IPS-20b (cell line): ENCODE results near the gene MANSC1.
"Not testable (repeated sequence)": the region's sequence is repeated elsewhere in the genome, so short reads cannot be mapped to it uniquely, and the experiment has no call there.

Experiments
- H3K27ac ChIP-seq: one replicate; pipeline ENCODE4 v1.5.1; 2013; ENCODE audit warnings: low read length
- H3K27me3 ChIP-seq: 2 replicates; pipeline ENCODE4 v1.6.1; 2013; ENCODE audit warnings: mild to moderate bottlenecking, low read length, inconsistent platforms; ENCODE audit not compliant: insufficient read depth
- H3K36me3 ChIP-seq: 2 replicates; pipeline ENCODE4 v1.6.1; 2013; ENCODE audit warnings: low read depth, mild to moderate bottlenecking, inconsistent platforms, low read length, moderate library complexity; ENCODE audit not compliant: insufficient read depth
- H3K4me1 ChIP-seq: 2 replicates; pipeline ENCODE4 v1.6.1; 2013; ENCODE audit warnings: mild to moderate bottlenecking, control low read depth, inconsistent platforms, low read length, moderate library complexity; ENCODE audit not compliant: insufficient read depth
- H3K4me3 ChIP-seq: 2 replicates; pipeline ENCODE4 v1.5.1; 2013; ENCODE audit warnings: mild to moderate bottlenecking, low read length, inconsistent platforms
- H3K9ac ChIP-seq: 2 replicates; pipeline ENCODE4 v1.6.1; 2013; ENCODE audit warnings: low read depth, mild to moderate bottlenecking, inconsistent platforms, low read length, moderate library complexity
- H3K9me3 ChIP-seq: 2 replicates; pipeline ENCODE4 v1.6.1; 2013; ENCODE audit warnings: mild to moderate bottlenecking, low read depth, low read length, inconsistent platforms; ENCODE audit not compliant: insufficient read depth

MANSC1 gene

DNA sequence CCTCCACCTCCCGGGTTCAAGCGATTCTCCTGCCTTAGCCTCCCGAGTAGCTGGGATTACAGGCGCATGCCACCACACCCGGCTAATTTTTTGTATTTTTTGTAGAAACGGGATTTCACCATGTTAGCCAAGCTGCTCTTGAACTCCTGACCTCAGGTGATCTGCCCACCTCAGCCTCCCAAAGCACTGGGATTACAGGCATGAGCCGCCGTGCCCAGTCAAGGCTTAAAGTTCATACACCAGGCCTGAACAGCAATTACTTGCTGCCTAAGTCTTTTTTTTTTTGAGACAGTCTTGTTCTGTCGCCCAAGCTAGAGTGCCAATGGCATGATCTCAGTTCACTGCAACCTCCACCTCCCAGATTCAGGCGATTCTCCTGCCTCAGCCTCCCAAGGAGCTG lies 39.3 kb downstream of the MANSC1 start:
- H3K27me3 ChIP-seq, H3K4me1 ChIP-seq, H3K9ac ChIP-seq, H3K4me3 ChIP-seq, H3K9me3 ChIP-seq, H3K27ac ChIP-seq, H3K36me3 ChIP-seq: not testable (repeated sequence)

- Histone ChIP-seq H3K9ac (no peak overlapping the region), H3K36me3 (no peaks in the 10 kb centered on the region)
Measured at GRCh38 chr12:12305568-12306300, 44.3 kb downstream of the MANSC1 start.

DNA sequence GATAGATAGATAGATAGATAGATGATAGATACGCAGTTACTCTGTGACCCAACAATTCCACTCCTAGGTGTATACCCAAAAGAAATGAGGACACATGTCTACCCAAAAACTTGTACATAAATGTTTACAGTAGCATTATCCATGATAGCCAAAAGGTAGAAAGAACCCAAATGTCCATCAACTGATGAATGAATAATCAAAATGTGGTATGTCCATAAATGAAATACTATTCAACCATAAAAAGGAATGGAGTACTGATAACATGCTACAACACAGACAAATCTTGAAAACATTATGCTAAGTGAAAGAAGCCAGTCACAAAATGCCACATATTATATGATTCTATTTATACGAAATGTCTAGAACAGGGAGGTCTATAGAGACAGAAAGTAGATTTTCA lies 47.1 kb downstream of the MANSC1 start:
- H3K9me3 ChIP-seq: no peaks in the 10 kb centered on the region
- H3K27me3 ChIP-seq: no peaks in the 10 kb centered on the region
- no peaks in the 10 kb centered on the region for H3K36me3 ChIP-seq
- no peak overlapping the region for H3K4me3 ChIP-seq
- H3K27ac ChIP-seq: no peak overlapping the region
- no peaks in the 10 kb centered on the region for H3K4me1 ChIP-seq
- H3K9ac ChIP-seq: no peak overlapping the region

More at GRCh38 chr12:12305568-12306300, 44.3 kb downstream of the MANSC1 start:
- H3K27me3 ChIP-seq: no peaks in the 10 kb centered on the region
- H3K4me1 ChIP-seq: no peaks in the 10 kb centered on the region
- no peak overlapping the region for H3K27ac ChIP-seq
- no peaks in the 10 kb centered on the region for H3K9me3 ChIP-seq
- H3K4me3 ChIP-seq: no peak overlapping the region

- H3K4me3 ChIP-seq: no peak overlapping the region
- no peaks in the 10 kb centered on the region; the same call in 1 of the 2 replicates for H3K4me1 ChIP-seq
- H3K27me3 ChIP-seq: no peaks in the 10 kb centered on the region
- H3K27ac ChIP-seq: no peak overlapping the region
- no peak overlapping the region for H3K9ac ChIP-seq
- H3K9me3 ChIP-seq: no peaks in the 10 kb centered on the region
- H3K36me3 ChIP-seq: no peaks in the 10 kb centered on the region
Measured at GRCh38 chr12:12301122-12301521, 48.9 kb downstream of the MANSC1 start.

DNA sequence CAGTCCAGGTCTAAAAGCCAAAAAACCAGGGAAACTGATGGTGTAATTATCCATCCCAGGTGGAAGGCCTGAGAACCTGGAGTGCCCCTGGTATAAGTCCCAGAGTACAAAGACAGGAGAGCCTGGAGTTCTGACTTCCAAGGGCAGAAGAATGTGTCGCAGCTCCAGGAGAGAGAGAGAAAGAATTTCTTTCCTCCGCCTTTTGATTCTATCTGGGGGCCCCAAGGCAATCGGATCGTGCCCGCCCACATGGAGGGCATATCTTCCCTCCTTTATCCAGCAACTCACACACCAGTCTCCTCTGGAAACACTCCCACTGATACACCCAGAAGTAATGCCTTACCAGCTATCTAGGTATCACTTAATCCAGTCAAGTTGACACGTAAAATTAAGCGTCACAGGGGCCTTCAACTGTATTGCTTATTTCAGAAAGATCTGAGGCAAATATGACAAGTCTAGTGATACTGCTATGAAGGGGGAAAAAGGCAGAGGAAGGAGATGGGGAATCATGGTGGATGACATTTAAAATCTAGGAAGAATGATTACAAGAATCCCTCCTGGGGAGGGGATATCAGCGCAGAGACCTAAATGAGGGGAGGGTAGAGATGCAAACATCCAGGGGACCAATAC lies 52.7 kb downstream of the MANSC1 start:
- Histone ChIP-seq H3K36me3 (no peaks in the 10 kb centered on the region), H3K27ac (no peak overlapping the region), H3K9me3 (no peaks in the 10 kb centered on the region), H3K4me3 (no peak overlapping the region), H3K4me1 (peaks cover 13% of the 10 kb centered on the region; the same call in 1 of the 2 replicates), H3K27me3 (no peaks in the 10 kb centered on the region), H3K9ac (no peak overlapping the region)

GRCh38 chr12:12294215-12295005 lies 55.6 kb downstream of the MANSC1 start:
- no peaks in the 10 kb centered on the region for H3K27me3 ChIP-seq
- no peaks in the 10 kb centered on the region for H3K9me3 ChIP-seq
- peak overlapping the region; percentile 4; the same call in 1 of the 2 replicates for H3K9ac ChIP-seq
- peak overlapping the region; percentile 17 for H3K27ac ChIP-seq
- H3K4me1 ChIP-seq: peaks cover 19% of the 10 kb centered on the region; the same call in 1 of the 2 replicates
- H3K36me3 ChIP-seq: no peaks in the 10 kb centered on the region
- H3K4me3 ChIP-seq: no peak overlapping the region

GRCh38 chr12:12290206-12290605 lies 59.8 kb downstream of the MANSC1 start:
- no peak overlapping the region for H3K4me3 ChIP-seq

GRCh38 chr12:12286441-12286840 lies 63.6 kb downstream of the MANSC1 start:
- Histone ChIP-seq H3K27me3 (no peaks in the 10 kb centered on the region), H3K36me3 (no peaks in the 10 kb centered on the region), H3K4me1 (peaks cover 25% of the 10 kb centered on the region; the same call in 1 of the 2 replicates), H3K27ac (no peak overlapping the region), H3K9me3 (no peaks in the 10 kb centered on the region), H3K9ac (no peak overlapping the region), H3K4me3 (no peak overlapping the region)

More at GRCh38 chr12:12290206-12290605, 59.8 kb downstream of the MANSC1 start:
- Histone ChIP-seq H3K9ac (no peak overlapping the region), H3K9me3 (no peaks in the 10 kb centered on the region), H3K27ac (no peak overlapping the region), H3K36me3 (no peaks in the 10 kb centered on the region), H3K27me3 (no peaks in the 10 kb centered on the region), H3K4me1 (peaks cover 17% of the 10 kb centered on the region; the same call in 1 of the 2 replicates)

DNA sequence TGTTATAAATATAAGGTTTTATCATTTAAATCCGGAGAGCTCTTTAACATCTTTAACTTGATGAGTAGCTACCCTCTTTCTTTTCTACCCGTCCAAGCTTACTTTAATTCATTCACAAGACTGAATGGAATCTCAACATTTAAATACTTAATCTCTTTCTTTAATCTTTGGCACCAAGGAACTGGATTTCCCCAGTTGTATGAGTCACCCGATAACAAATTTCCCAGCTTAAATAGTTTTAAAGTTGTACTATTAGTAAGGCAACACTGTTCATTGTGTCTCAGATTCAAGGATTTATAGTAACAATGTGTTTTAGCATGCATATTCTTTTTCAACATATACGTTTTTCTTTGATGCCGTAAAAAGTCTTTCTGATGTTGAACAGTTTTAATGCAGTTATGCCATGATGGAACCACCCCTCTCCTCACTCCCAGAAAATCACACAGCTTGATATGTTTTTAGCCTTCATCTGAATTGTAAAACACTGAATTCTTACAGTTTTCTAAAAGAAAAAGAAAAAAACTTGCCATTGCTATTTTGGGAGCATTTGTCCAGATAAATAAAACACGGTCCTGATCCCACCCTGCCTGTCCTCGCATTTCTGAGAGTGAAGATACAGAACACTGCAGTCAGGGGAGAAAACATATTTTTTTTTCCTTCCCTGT lies 67.1 kb downstream of the MANSC1 start:
- H3K36me3 ChIP-seq: no peaks in the 10 kb centered on the region
- no peak overlapping the region for H3K9ac ChIP-seq
- H3K27me3 ChIP-seq: no peaks in the 10 kb centered on the region
- peaks cover 24% of the 10 kb centered on the region; the same call in 1 of the 2 replicates for H3K4me1 ChIP-seq
- H3K27ac ChIP-seq: no peak overlapping the region
- H3K9me3 ChIP-seq: no peaks in the 10 kb centered on the region
- no peak overlapping the region; the same call in 1 of the 2 replicates for H3K4me3 ChIP-seq

GRCh38 chr12:12282202-12282601 lies 67.8 kb downstream of the MANSC1 start:
- Histone ChIP-seq H3K9ac (no peak overlapping the region), H3K27ac (no peak overlapping the region), H3K4me1 (peaks cover 24% of the 10 kb centered on the region; the same call in 1 of the 2 replicates), H3K36me3 (no peaks in the 10 kb centered on the region), H3K27me3 (no peaks in the 10 kb centered on the region), H3K9me3 (no peaks in the 10 kb centered on the region), H3K4me3 (no peak overlapping the region)

- no peaks in the 10 kb centered on the region for H3K9me3 ChIP-seq
- no peak overlapping the region for H3K9ac ChIP-seq
Measured at GRCh38 chr12:12281134-12281533, 68.9 kb downstream of the MANSC1 start.

More at GRCh38 chr12:12281134-12281533, 68.9 kb downstream of the MANSC1 start:
- no peaks in the 10 kb centered on the region for H3K36me3 ChIP-seq
- no peak overlapping the region for H3K4me3 ChIP-seq
- H3K4me1 ChIP-seq: peaks cover 24% of the 10 kb centered on the region; the same call in 1 of the 2 replicates
- H3K27ac ChIP-seq: no peak overlapping the region
- H3K27me3 ChIP-seq: no peaks in the 10 kb centered on the region
